Activated T-helper 17 cell treated with anti-CD3 and anti-CD28 coated beads, Interleukin-2, amount 50 U/mL, for 72 hours (primary cell): ENCODE results near the gene TSPAN31. TPM values are rescaled to one million over a fixed set of nuclear protein-coding genes. Genes with fewer than 3 reads are reported as not detected.

Source experiments
- ATAC-seq: fragments of 150-1000 bp; cut with Tn5 transposase; replicated peaks from 2 replicates; pipeline ENCODE4 v1.10.0; 2021; ENCODE audit warnings: mild to moderate bottlenecking, moderate library complexity
- H3K27ac Mint-ChIP-seq: one replicate; pipeline ENCODE4 v1.8.0; 2022; ENCODE audit warnings: mixed read lengths
- H3K27me3 Mint-ChIP-seq: one replicate; pipeline ENCODE4 v1.8.0; 2022; ENCODE audit warnings: mixed read lengths
- H3K36me3 Mint-ChIP-seq: one replicate; pipeline ENCODE4 v1.8.0; 2022; ENCODE audit warnings: low read depth, mild to moderate bottlenecking, mixed read lengths
- H3K4me1 Mint-ChIP-seq: one replicate; pipeline ENCODE4 v1.8.0; 2022; ENCODE audit warnings: mixed read lengths
- H3K4me3 Mint-ChIP-seq: one replicate; pipeline ENCODE4 v1.8.0; 2022; ENCODE audit warnings: mild to moderate bottlenecking, mixed read lengths
- H3K9me3 Mint-ChIP-seq: one replicate; pipeline ENCODE4 v1.8.0; 2022; ENCODE audit warnings: mixed read lengths
- total RNA-seq, 2 donors: library from RNA; stranded (reverse); gene quantifications; one replicate each; pipeline ENCODE4 v1.2.3, GENCODE V29; 2022

The TSPAN31 gene
- total RNA-seq, 2 donors from 2014 or later, result 10.7 to 18.7 TPM

- no peaks in the 10 kb centered on the region for H3K27me3 Mint-ChIP-seq
- H3K36me3 Mint-ChIP-seq, result peaks cover 48% of the 10 kb centered on the region
- peaks cover 38% of the 10 kb centered on the region for H3K4me1 Mint-ChIP-seq
- ATAC-seq, result peak; percentile 93
- no peaks in the 10 kb centered on the region for H3K9me3 Mint-ChIP-seq
- H3K27ac Mint-ChIP-seq, result peak within 1 kb of the TSS; percentile 98
- peak within 1 kb of the TSS; percentile 97 for H3K4me3 Mint-ChIP-seq
These were observed 38.0 kb downstream of the TSPAN31 start, which contains the start of gene TSFM for GRCh38 chr12:57782608-57783465. TSFM (plus strand) TSS chr12:57782787; CDS start chr12:57782802, 15 bp downstream.

GRCh38 chr12:57783466-57783801 is 38.6 kb downstream of the TSPAN31 start:
- Mint-ChIP-seq H3K4me3 (peak overlapping the region; percentile 97), H3K9me3 (no peaks in the 10 kb centered on the region), H3K36me3 (peaks cover 54% of the 10 kb centered on the region), H3K4me1 (peaks cover 38% of the 10 kb centered on the region), H3K27me3 (no peaks in the 10 kb centered on the region), H3K27ac (peak overlapping the region; percentile 98)
- ATAC-seq, result no peak

GRCh38 chr12:57783861-57784260 is 39.0 kb downstream of the TSPAN31 start:
- Mint-ChIP-seq H3K27ac (no peak overlapping the region), H3K4me1 (peaks cover 38% of the 10 kb centered on the region), H3K27me3 (no peaks in the 10 kb centered on the region), H3K9me3 (no peaks in the 10 kb centered on the region), H3K36me3 (peaks cover 59% of the 10 kb centered on the region), H3K4me3 (peak overlapping the region; percentile 97)
- ATAC-seq, result no peak

DNA sequence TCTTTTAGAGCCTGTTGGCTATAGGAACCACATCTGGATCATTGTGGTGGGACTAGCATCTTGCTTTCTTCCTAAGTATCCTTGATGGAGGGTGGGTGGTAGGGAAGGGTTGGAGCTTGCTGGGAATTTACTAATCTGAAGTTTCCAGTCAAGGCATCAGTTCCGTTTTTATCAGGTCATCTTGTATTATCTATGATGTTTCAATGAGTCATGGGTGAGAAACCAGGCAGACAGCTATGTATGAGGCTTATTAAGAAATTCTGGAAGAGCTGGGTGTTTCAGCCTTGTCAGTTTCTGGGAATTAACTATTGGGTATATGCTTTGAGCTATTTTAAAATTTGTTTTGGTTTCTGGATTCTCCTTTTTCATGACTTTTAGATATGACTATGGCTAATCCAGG is 49.1 kb downstream of the TSPAN31 start:
- Mint-ChIP-seq H3K27ac (peak overlapping the region; percentile 79), H3K4me3 (no peak overlapping the region), H3K27me3 (no peaks in the 10 kb centered on the region), H3K36me3 (peaks cover 93% of the 10 kb centered on the region), H3K4me1 (peaks cover 7% of the 10 kb centered on the region), H3K9me3 (no peaks in the 10 kb centered on the region)
- peak; percentile 70 for ATAC-seq

GRCh38 chr12:57795354-57795753 is 50.5 kb downstream of the TSPAN31 start:
- Mint-ChIP-seq H3K27ac (no peak overlapping the region), H3K9me3 (no peaks in the 10 kb centered on the region), H3K27me3 (no peaks in the 10 kb centered on the region), H3K4me3 (no peak overlapping the region), H3K4me1 (peaks cover 10% of the 10 kb centered on the region), H3K36me3 (peaks cover 86% of the 10 kb centered on the region)
- ATAC-seq, result peak; percentile 75

DNA sequence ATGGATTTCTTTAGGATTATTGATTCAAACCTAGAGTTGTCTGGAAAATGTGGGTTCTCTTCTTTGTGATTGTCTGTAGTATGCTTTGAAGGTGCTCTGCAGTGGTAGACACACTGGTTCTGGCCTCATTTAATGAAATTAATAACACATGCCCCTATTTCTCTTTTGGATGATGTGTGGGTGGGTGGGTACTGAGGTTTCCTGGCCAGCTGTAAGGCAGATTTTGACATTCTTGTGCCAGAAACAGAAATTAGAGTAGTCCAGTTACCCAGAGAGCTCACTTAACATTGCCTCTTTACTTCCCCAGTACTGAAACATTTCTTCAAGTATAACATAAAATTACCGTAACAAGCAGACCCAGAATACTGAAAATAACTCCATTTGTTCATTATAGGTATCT is 52.2 kb downstream of the TSPAN31 start:
- no peaks in the 10 kb centered on the region for H3K9me3 Mint-ChIP-seq
- no peaks in the 10 kb centered on the region for H3K27me3 Mint-ChIP-seq
- peaks cover 81% of the 10 kb centered on the region for H3K36me3 Mint-ChIP-seq
- no peak for ATAC-seq
- H3K4me3 Mint-ChIP-seq, result no peak overlapping the region
- no peak overlapping the region for H3K27ac Mint-ChIP-seq
- peaks cover 10% of the 10 kb centered on the region for H3K4me1 Mint-ChIP-seq

DNA sequence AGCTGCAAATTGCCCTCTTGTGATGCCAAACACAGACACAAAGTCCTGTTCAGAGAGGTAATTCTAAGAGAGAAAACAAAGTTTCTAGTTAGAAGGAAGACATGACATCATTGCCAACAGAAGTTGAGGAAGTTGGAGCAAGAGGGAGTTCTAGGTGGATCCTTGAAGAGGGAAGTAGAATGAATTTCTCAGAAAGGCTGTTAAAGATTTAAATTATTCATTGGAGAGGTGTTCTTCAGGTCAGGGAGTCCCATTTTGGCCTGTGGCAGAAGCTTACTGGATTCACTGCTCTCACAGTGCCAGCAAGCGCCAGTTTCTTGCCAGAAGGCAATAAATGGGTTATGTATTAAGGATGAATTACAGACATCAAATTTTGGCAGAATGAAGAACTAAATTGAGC is 53.1 kb downstream of the TSPAN31 start:
- Mint-ChIP-seq H3K4me3 (no peak overlapping the region), H3K27me3 (no peaks in the 10 kb centered on the region), H3K36me3 (peaks cover 79% of the 10 kb centered on the region), H3K27ac (peak overlapping the region; percentile 71), H3K9me3 (no peaks in the 10 kb centered on the region), H3K4me1 (peaks cover 10% of the 10 kb centered on the region)
- ATAC-seq, result no peak

Other genes with a start within 250 kb of the TSPAN31 start
- 10 to 100 TPM; 14.2 to 25.3 TPM for gene DDIT3, start 224.5 kb upstream of the TSPAN31 start, total RNA-seq
- 10 to 100 TPM; 78.8 to 83.1 TPM for gene MBD6, start 222.2 kb upstream of the TSPAN31 start, total RNA-seq
- gene DCTN2, start 197.8 kb upstream of the TSPAN31 start, total RNA-seq, result 10 to 100 TPM; 78.5 to 96.4 TPM
- 1 to 10 TPM; 2.0 to 3.0 TPM for gene KIF5A, start 195.0 kb upstream of the TSPAN31 start, total RNA-seq
- 10 to 100 TPM; 16.0 to 23.0 TPM for gene PIP4K2C, start 153.8 kb upstream of the TSPAN31 start, total RNA-seq
- 10 to 100 TPM; 16.7 to 19.5 TPM for gene DTX3, start 140.2 kb upstream of the TSPAN31 start, total RNA-seq
- 1 to 10 TPM; 1.5 to 1.6 TPM for gene ARHGEF25, start 133.6 kb upstream of the TSPAN31 start, total RNA-seq
- 1 to 10 TPM; 1.5 to 3.7 TPM for gene B4GALNT1, start 111.8 kb upstream of the TSPAN31 start, total RNA-seq
- 100 to 1,000 TPM; 107 to 114 TPM for gene OS9, start 50.9 kb upstream of the TSPAN31 start, total RNA-seq
- gene AGAP2, start 6.3 kb upstream of the TSPAN31 start, total RNA-seq, result 10 to 100 TPM; 34.9 to 52.0 TPM
- gene CDK4, start 7.3 kb downstream of the TSPAN31 start, total RNA-seq, result 100 to 1,000 TPM; 132 to 242 TPM
- gene MARCHF9, start 10.1 kb downstream of the TSPAN31 start, total RNA-seq, result 10 to 100 TPM; 22.5 to 26.9 TPM
- gene CYP27B1, start 22.0 kb downstream of the TSPAN31 start, total RNA-seq, result 10 to 100 TPM; 14.4 to 14.7 TPM
- gene METTL1, start 27.1 kb downstream of the TSPAN31 start, total RNA-seq, result 10 to 100 TPM; 19.0 to 39.5 TPM
- gene EEF1AKMT3, start 27.6 kb downstream of the TSPAN31 start, total RNA-seq, result 10 to 100 TPM in 1 of 2 donors, 1 to 10 TPM in 1; 5.4 to 11.5 TPM
- 10 to 100 TPM; 30.7 to 63.8 TPM for gene TSFM, start 37.7 kb downstream of the TSPAN31 start, total RNA-seq
- 1 to 10 TPM; 1.9 to 2.7 TPM for gene AVIL, start 73.7 kb downstream of the TSPAN31 start, total RNA-seq
- gene CTDSP2, start 101.7 kb downstream of the TSPAN31 start, total RNA-seq, result 100 to 1,000 TPM in 1 of 2 donors, 10 to 100 TPM in 1; 68.5 to 113 TPM
- gene ATP23, start 196.5 kb downstream of the TSPAN31 start, total RNA-seq, result 10 to 100 TPM; 13.5 to 19.4 TPM